SIG-M5 treated with dmso at 0.1 percent for 504 hours (cell line): ENCODE measurements around the gene STOX1.
"Not testable (repeated sequence)": the region's sequence is repeated elsewhere in the genome, so short reads cannot be mapped to it uniquely, and the experiment has no call there.

Experiments used
- DNase-seq: peaks from one replicate; lab custom pipeline; 2025; ENCODE audit not compliant: unreplicated experiment; lab: John Stamatoyannopoulos, UW

The STOX1 gene, protein sequence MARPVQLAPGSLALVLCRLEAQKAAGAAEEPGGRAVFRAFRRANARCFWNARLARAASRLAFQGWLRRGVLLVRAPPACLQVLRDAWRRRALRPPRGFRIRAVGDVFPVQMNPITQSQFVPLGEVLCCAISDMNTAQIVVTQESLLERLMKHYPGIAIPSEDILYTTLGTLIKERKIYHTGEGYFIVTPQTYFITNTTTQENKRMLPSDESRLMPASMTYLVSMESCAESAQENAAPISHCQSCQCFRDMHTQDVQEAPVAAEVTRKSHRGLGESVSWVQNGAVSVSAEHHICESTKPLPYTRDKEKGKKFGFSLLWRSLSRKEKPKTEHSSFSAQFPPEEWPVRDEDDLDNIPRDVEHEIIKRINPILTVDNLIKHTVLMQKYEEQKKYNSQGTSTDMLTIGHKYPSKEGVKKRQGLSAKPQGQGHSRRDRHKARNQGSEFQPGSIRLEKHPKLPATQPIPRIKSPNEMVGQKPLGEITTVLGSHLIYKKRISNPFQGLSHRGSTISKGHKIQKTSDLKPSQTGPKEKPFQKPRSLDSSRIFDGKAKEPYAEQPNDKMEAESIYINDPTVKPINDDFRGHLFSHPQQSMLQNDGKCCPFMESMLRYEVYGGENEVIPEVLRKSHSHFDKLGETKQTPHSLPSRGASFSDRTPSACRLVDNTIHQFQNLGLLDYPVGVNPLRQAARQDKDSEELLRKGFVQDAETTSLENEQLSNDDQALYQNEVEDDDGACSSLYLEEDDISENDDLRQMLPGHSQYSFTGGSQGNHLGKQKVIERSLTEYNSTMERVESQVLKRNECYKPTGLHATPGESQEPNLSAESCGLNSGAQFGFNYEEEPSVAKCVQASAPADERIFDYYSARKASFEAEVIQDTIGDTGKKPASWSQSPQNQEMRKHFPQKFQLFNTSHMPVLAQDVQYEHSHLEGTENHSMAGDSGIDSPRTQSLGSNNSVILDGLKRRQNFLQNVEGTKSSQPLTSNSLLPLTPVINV

DNA sequence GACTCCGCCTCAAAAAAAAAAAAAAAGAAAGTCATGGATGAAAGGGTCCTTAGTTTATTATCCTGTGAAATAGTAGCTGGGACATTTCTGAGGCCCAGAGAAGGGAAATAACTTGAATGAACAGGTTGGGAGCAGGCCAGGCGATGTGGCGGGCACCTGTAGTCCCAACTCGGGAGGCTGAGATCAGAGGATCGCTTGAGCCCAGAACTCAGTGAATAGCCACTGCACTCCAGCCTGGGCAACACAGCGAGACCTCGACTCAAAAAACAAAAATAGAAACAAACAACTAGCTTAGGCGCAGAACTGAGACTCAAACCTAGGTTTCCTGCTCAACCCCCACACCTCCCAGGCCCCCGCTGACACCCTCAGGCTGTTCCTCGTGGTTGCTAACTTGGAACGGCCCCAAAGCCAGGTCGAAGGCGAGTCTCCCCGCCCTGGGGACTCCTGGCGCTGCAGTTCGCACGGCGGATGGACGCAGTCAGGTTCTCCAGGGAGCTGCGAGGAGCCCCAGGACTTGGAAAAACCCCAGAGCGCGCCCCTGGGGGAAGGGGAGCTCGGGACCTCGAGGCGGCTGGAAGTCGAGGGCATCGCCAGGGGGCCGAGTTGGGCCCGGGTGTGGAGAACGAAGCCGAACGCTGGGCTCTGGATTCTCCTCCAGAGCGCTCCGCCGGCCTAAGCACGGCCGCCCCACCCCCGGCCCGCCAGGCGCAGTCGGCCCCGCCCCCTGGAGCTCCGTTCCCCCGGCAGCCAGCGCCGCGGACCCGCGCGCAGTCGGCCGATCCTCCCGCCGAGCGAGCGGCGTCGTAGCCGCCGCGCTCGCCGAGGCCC lies at the start of gene STOX1:
STOX1 (plus strand) TSS at position 768 of the 828 bp plus-strand sequence. CDS start 93 bp downstream, outside the sequence.
- peak; percentile 52 for DNase-seq

GRCh38 chr10:68781613-68782574 lies 45.4 kb upstream of the STOX1 start:
- DNase-seq: no peak

GRCh38 chr10:68784476-68784875 lies 42.9 kb upstream of the STOX1 start:
- no peak for DNase-seq

- no peak for DNase-seq
Measured at GRCh38 chr10:68787813-68788212, 39.5 kb upstream of the STOX1 start.

GRCh38 chr10:68790476-68790875 lies 36.9 kb upstream of the STOX1 start:
- no peak for DNase-seq

DNA sequence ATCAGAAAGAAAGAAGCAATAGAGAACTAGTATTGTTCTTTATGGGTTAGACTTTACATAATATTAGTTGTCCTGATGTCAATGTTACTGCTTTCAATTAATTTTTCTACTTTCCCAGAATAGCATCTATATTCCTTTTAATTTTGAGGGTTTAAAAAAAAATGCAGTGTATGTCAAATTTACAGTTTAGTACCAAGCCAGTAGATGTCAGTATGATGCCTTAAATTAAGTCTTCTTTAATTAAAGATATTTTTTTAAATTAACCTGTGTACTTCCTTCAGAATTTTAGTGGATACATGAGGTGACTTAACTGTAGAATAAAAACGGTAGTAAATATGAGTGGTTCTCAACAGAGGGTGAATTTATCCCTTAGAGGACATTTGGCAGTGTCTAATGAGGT lies 35.2 kb upstream of the STOX1 start:
- no peak for DNase-seq

GRCh38 chr10:68795886-68796532 lies 31.3 kb upstream of the STOX1 start:
- DNase-seq: no peak

DNA sequence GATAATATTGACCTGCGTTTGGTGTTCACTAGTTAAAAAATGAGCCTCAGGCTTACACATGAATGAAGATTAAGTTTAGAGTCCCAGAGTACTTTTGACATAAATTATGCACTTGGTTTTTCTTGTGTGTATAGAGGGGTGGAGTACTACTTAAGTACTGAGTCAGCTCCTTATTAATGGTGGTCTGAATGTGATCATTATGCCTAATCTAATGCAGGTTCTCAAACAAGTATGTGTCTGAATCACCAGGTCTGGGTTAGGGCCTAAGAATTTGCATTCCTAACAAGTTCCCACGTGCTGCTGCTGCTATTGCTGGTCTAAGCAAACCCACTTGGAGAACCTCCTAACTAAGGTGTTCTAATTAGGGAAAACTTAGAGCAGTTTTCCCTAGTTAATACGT lies 30.7 kb upstream of the STOX1 start:
- DNase-seq: no peak

- no peak for DNase-seq
Measured at GRCh38 chr10:68800211-68800610, 27.1 kb upstream of the STOX1 start.

- DNase-seq: no peak
Measured at GRCh38 chr10:68804692-68805091, 22.6 kb upstream of the STOX1 start.

- not testable (repeated sequence) for DNase-seq
Measured at GRCh38 chr10:68810830-68811229, 16.5 kb upstream of the STOX1 start.

DNA sequence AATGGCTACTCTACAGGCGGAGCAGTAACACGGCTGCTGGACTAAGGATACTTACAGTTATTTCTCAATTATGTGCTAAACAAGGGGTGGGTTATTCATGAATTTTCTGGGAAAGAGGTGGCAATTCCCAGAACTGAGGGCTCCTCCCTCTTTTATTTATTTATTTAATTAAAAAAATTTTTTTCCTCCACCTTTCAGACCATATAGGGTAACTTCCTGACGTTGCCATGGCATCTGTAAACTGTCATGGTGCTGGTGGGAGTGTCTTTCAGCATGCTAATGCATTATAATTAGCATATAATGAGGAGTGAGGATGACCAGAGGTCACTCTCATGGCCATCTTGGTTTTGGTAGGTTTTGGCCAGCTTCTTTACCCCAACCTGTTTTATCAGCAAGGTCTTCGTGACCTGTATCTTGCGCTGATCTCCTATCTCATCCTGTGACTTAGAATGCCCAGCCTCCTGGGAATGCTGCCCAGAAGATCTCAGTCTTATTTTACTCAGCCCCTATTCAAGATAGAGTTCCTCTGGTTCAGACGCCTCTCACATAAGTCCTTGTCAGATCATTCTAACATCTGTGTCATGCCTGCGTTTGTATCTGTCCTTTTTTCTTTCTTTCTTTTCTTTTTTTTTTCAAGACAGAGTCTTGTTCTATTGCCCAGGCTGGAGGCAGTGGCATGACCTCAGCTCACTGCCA lies 15.9 kb upstream of the STOX1 start:
- DNase-seq: no peak

- no peak for DNase-seq
Measured at GRCh38 chr10:68812420-68812819, 14.9 kb upstream of the STOX1 start.

GRCh38 chr10:68813559-68813958 lies 13.8 kb upstream of the STOX1 start:
- DNase-seq: no peak

- DNase-seq: no peak
Measured at GRCh38 chr10:68816796-68817412, 10.4 kb upstream of the STOX1 start.

- not testable (repeated sequence) for DNase-seq
Measured at GRCh38 chr10:68820359-68820758, 7.0 kb upstream of the STOX1 start.

- DNase-seq: not testable (repeated sequence)
Measured at GRCh38 chr10:68822626-68823025, 4.7 kb upstream of the STOX1 start.

DNA sequence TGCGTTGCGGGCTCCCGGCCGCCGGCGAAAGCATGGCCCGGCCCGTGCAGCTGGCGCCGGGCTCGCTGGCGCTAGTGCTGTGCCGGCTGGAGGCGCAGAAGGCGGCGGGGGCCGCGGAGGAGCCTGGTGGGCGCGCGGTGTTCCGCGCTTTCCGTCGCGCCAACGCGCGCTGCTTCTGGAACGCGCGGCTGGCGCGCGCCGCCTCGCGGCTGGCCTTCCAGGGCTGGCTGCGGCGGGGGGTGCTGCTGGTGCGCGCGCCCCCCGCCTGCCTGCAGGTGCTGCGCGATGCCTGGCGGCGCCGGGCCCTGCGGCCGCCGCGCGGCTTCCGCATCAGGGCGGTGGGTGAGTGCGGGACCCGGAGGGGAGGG lies 245 bp downstream of the STOX1 start:
- DNase-seq: not testable (repeated sequence)
